Hypothalamus (tissue), 51 donors: ENCODE data around the gene RNF32.
"Not testable (repeated sequence)": the region's sequence is repeated elsewhere in the genome, so short reads cannot be mapped to it uniquely, and the experiment has no call there.

ENCODE experiments used
- DNase-seq, 51 donors: peaks; one replicate each; lab custom pipeline; 2025; lab: John Stamatoyannopoulos, UW

Gene RNF32

DNA sequence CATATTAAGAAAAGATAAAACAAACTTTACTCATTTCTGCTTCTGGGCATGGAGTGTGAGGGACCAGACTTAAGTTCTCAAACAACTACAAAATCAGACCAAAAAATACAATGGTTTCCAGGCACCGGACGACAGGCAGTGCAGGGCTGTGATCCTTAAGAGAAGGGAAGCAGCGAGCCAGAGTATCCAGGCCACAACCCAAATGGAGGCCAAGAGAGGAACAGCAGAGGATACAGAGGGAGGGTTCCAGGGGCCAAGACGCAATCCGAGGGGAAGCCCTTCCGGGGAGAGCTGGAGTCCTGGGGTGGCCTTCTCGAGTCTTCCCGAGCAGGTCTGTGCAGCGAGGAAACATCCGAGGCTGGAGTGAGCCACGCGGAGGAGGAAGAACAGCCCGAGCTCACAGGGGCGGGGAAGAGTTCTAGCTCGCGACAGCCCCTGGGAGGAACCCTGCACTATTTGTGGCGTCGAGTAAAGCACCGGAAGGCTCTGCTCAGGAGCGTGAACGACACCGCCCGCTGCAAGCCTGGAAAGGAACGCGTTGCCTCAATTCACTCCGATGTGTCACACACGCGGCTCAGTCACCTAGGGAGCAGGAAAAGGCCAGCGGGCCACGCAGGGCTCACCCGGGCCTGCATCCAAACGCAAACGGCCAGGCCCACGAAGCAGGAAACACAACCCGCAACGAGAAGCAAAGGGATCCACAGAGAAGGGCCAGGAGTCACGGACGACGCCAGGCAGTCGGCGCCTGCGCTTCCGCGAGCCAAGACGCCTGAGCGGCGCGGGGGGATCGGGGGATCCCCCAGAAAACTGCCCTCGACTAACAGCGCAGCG is 933 bp upstream of the RNF32 start:
- DNase-seq: peak in 6 of 51 donors; percentile 20 to 55 (median 47)

DNA sequence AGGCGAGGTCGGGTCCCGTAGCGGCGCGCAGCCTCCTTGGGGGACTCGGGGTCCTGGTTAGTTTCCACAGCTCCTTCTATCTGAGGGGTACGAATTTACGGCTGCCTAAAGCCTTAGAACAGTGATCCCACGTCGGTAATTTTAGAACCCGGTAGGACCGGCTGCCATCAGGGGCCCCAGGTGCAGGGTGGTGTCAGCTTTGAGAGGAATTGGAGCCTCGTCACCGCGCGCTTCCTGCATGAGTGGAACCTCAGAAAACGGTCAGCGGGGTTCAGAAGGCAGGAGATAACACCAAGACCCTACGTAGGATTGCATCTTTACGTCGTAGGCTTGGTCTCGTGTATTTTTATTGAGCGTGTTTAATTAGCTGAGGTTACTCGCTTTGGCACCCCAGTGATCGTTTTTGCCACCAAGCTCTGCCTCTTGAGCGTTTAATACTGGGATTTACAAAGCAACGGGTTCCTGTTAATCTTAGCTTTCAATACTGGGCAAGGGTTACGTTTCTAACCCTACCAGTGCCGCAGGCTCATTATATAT is 443 bp downstream of the RNF32 start:
- DNase-seq: peak in 1 of 51 donors; percentile 27

DNA sequence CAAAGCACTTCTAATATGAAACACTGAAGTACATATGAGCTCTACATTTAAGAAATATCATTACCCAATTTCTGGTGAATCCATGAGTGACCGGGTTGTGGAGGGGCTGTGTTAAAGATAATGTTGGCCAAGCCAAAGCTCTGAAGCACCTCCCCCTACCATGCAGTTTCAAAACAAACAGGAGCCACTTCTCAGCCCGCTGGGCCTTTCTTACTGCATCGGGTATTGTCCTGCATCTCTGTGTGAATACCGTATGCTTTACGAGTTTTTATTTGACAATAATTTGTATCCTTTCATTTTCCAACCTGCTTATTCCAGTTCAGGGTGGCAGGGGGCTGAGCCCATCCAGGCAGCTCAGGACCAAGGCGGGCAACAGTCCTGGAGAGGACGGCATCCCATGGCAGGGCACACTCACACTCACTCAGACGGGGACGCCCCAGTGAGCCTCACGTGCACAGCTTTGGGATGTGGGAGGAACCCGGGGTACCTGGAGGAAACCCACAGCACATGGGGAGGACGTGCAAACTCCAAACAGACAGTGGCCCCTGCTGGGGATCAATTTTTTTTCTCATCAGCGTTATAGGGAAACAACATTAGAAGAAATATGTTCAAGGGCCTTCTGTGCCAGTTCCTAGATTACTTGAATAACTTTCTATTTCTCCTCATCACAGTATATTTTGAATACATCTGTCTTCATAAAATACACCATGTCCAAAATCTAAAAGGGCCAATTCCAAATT is 1.9 kb downstream of the RNF32 start:
- DNase-seq: no peak

DNA sequence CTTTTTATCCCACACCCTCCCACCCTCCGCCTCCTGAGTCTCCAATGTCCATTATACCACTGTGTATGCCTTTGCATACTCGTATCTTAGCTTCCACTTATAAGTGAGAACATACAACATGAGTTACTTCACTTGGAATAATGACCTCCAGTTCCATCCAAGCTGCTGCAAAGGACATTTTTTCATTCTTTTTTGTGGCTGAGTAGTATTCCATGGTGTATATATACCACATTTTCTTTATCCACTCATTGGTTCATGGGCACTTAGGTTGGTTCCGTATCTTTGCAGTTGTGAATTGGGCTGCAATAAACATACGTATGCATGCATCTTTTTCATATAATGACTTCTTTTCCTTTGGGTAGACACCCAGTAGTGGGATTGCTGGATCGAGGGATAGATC is 6.8 kb downstream of the RNF32 start:
- not testable (repeated sequence) for DNase-seq

DNA sequence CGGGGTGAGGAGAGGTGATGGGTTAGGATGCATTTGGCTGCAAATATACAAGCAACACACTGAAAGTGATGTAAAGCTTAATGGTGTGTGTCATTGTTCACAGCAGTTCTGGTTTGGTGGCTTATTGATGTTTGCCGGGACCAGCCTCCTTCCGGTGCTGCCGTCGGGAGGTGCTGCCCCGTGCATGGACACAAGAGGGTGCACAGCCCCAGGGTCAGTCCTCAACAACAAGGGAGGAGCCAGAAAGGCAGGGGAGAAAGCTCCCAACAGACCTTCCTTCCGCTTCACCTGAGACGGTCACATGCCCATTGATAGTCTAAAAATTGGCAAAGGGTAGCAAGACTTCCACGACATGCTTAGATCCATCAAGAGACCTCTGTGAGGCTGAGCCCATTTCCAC is 9.5 kb downstream of the RNF32 start:
- DNase-seq: no peak

DNA sequence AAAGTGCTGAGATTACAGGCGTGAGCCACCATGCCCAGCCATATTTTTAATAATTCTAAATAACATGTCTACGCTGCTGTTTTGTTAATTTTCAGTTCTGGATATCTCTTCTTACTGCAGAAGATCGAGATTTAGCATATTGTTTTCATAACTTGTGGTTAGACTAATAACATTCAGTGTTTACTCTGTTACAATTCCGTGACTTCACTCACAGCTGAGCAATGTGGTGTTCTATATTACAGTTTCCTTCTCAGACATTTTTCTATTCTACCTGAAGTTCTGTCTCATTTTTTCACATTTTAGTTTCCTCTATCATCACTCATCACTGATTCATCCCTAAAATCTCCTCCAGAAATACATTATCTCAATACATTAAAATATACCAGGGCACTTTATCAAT is 10.9 kb downstream of the RNF32 start:
- no peak for DNase-seq

DNA sequence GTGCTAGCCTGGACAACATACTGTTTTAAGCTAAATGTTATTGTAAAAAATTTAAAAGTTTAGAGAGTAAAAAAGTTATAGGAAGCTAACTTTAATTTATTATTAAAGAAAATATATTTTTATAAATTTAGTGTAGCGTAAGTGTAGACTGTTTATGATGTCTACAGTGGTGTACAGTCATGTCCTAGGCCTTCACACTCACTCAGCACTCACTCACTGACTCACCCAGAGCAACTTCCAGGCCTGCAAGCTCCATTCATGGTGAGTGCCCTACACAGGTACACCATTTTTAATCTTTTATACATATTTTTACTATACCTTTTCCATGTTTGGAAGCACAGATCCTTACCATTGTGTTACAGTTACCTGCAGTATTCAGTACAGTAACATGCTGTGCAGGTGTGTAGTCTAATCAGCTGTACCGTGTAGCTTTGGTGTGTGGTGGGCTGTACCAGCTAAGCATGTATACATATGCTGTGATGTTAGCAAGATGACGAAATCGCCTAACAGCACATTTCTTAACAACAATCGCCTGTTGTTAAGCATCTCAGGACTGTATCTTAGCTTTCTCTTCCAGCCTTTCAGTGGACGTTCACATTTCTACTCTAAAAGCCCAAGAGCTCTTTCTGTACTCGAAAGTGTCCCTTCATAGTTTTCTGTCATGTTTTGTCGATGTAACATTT is 12.5 kb downstream of the RNF32 start:
- no peak for DNase-seq

DNA sequence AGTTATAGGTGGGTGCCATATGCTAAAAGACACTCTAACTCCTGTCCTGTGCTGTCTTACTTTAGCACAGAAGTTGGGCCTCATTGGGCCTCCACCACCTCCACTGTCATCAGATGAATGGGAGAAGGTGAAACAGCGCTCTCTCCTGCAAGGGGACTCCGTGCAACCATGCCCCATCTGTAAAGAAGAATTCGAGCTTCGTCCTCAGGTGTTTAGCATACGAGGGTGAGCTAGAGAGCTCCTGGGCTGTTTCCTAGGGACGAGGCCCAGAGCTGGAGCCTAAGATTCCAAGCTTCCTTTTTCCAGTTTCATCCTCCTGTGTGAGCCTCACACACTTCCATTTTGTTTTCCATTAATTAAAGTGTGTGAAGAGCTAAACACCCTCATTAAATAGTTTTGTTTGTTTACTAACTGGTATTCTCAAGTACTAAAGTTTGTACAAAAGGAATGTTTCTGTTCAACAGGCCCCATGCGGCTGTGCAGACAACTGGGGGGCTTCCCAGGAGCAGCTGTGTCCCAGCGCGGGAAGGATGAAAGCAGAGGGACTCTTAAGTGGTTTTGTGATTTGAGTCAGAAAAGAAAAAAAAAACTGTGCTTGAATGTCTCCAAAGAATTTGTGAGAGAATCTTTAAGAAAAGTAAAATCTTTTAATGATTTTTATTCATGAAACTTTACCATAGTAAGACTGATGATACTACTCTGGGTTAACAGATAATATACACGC is 14.1 kb downstream of the RNF32 start:
- DNase-seq: no peak

DNA sequence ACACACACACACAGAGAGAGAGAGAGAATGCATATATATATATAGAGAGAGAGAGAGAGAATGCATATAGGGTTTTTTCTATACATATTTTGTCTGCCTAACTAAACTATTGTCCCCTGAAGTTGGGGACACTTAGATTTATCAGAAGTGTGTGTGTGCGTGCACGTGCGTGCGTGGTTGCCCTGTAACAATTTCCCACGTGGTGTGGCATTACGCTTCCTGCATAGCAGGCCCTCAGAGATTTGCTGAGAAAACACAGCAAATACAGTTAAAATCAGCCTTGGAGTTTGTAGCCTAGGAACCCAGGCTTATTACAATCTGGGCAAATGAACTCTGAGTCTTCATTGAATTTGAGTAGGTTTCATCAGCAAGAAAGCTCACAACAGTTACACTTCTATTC is 14.7 kb downstream of the RNF32 start:
- no peak for DNase-seq

DNA sequence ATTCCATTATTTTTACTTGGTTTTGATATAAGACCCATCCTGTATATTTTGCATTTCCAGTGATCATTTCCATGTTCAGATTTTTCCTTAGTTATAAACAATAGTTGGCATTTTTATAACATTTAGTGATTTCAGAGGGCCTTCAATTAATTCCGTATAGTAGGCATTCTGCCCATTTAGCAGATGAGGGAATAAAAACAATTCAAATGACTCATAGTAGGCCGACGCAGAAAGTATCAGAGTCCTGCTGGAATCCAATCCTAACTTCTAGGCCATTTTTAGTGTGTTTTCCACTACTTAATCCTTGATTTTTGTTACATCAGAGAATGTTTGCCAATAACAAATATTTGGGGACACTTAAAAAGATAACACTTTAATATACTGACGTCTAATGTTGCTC is 15.4 kb downstream of the RNF32 start:
- no peak for DNase-seq

DNA sequence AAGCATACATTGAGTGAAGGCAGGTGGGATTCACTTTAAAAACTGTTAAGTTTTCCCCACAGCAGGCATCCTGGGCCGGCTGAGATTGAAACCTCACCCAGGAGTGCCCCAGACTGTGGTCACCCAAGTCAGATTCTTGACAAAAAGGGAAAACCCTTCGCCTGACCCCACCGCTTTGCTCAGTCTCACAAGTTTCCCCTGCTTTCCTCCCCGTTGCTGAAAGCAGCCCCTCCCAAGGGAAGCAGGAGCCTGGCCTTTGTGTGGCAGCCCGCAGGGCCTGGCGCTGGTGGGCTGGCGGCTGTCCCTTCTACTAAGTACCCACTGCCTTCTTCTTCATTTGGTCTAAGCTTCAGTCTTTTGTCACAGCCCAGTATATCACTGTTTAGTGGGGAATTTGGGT is 16.0 kb downstream of the RNF32 start:
- DNase-seq: no peak

DNA sequence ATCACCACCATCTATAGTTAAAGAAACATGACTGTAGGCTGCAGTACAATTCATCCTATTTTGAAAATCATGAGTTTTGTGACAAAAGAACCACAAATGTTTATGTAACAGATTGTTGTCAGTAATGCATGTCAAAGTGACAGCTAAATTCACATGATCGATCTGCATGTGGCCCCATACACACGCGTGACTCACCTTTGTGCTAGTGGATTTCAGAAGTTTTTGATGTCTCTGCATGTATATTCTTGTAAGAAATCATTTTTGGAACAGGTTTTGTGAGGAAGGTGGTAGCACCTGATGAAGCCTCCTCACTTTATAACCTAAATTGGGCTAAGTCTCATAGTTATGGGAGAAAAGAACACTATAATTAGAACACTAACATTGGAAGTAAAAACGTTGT is 17.1 kb downstream of the RNF32 start:
- no peak for DNase-seq

DNA sequence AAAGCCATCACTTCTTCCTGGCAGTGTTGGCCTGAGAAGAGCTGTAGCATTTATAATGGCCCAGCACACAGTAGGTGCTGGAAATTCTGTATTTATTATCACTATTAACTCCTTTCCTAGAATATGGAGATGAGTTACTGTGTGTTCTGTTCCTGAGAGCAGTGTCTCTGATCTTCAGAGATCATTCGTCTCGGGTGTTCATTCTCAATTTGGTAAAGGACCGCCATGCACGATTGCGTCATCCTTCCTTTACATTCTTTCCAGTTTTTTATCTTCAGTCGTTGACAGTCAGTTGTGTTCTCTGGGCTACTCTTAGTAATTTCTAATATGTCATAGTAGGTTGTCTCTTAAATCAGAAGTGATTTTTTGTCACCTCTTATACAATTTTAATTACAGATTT is 18.6 kb downstream of the RNF32 start:
- DNase-seq: no peak

DNA sequence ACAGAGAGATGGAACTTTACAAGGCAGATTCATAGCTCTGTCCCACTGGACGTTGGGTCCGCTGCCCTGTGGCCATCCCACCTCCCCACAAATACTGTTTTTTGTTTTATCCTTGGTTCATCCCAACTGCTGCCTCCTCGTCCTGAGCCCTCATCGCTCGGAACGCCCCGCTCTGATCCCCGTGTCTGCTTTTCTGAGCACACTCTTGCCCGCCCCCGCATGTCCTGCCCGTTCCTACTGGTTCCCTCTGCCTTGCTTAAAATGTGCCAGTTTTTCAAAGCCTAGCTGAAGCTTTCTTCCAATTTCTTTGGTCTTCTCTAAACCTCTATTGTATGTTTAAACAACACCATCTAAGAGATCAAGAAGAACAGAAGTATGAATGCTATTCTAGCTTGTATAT is 19.4 kb downstream of the RNF32 start:
- peak in 1 of 51 donors; percentile 4 for DNase-seq

DNA sequence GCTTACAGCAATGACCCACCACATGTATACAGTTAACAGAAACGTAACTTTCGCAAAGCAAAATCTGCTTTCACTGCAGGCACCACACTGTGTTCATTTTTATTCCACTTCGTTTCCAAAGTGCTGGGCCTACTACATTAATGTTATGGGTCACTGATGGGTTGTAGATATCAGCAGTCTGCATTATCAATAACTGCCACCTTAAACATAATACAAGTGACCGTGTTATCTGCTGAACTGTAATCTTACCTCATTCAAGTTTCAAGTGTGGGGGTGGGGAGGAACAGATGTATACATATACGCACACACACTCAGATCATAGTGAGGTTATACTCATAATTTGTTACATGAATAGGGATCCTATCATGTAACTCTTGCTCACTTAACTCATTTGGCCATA is 21.1 kb downstream of the RNF32 start:
- DNase-seq: no peak

DNA sequence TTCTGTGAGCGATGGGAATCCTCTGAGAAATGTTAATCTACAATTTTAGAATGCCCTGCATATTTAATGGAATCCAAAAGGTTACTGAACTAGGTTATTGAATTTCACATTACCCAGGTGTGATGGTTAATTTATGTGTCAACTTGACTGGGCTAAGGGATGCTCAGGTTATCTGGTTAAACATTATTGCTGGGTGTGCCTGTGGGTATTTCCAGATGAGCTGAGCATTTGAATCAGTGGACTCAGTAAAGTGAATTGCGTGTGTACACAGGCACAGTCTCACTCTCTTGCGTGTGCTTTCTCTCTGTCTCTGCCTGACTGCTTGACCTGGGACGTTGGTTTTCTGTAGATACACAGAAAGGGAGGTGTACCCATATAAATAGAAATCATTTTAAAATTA is 21.7 kb downstream of the RNF32 start:
- no peak for DNase-seq

DNA sequence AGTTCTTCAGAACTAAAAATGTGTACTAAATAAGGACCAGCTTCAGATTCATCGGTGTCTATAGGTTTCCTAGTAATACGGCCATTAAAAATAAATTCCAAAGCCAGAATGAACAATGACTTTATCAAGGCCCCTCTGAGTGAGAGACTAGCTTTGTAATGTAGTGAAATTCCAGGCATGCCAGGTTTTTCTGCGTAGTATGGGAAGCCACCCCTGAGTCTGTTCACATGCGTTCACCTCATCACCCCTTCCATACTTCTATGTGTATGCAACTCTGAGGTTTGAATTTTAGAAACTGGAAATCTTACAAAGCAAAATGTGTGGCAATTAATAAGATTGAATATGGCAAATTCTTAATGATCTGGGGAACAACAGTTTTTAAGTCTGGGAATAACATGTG is 24.5 kb downstream of the RNF32 start:
- DNase-seq: no peak

DNA sequence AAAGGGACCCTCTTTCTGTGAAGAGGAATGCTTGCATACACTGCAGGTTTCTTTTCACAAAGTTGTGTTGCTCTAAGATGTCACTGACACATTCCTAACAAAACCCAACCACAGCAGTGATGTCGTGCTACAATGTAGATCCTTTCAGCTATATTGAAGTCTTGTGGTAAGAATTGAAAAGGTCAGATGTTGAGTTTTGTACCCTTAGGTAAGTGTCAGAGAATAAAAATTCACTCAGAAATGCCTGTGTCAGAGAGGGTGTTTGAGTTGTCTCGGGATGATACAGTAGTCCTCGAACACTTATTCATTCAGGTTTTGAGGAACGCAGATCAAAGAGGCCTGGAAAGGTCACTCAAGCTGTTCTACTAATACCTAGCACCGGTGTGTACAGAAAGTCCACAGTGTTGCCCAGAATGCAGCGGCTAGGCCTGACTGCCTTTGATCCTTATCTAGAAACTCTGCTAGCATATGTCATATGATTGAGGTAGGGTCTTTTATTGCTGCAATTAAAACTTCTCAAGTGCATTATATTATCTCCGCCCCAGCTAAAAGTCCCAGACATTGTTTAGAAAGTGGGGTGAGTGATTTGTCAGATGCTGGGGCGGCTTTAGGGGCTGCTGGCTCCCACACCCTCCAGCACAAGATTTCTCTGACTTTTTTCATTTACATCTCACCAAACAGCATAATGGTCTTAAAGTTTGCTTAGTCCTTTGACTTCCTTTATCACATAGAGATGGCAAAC is 26.0 kb downstream of the RNF32 start:
- no peak for DNase-seq

DNA sequence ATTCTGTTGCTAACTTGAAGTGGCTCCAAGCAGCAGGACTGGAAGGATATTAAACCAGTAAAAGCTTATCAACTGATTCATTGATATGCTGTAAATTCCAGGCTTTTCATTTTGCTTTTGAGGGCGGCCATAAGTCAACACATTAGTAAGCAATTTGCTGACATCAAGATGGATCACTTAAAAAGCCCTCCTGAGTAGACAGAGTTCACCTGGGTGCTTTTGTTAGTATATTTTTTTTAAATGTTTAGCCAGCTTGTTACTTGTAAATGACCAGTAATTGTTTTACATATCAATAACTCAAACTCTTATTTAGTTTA is 26.5 kb downstream of the RNF32 start:
- DNase-seq: no peak

DNA sequence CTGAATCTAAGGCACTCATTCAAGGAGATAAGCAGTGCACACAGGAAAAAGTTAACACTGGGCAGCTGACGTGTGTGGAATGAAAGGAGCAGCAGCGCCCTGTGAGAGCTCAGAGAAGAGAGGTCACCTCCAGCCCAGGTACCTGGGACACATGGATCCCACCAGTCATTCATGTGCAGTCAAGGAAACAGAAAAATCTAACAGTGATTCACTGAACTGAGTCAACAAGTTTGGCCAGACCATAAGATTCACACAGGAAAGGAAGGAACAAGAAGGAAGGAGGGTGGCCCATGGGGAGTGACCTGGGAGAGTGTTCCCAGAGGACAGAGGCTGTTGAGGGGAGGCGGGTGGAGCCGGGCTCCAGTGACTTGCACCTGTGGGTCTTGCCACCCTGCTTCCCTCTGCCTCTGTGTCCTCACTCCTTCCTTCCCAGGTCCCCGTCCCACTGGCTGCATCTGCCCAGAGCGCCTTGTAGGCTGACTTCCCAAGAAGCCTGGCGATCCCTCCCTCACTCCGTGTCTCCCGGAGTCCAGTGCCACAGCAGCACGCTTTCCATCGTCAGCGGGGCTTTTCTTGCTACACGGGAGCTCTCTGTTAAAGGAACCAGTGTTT is 27.7 kb downstream of the RNF32 start:
- no peak for DNase-seq
